CD4-positive, alpha-beta memory T cell (primary cell): Measurements from ENCODE around the gene OGFOD2. TPM values are rescaled to one million over a fixed set of nuclear protein-coding genes. Genes with fewer than 3 reads are reported as not detected.

Source experiments
- CTCF ChIA-PET: fragments of 350-600 bp; sonication (Branson Sonifier 250); formaldehyde crosslinking; loops from one replicate; lab custom pipeline; 2021; ENCODE audit warnings: inconsistent platforms; ENCODE audit not compliant: partially characterized antibody; lab: Charles Lee
- POLR2A ChIA-PET: fragments of 350-600 bp; sonication (Branson Sonifier 250); formaldehyde crosslinking; loops from one replicate; lab custom pipeline; 2021; ENCODE audit not compliant: partially characterized antibody; lab: Charles Lee
- DNase-seq, 5 donors: peaks; one replicate each; pipeline versions ENCODE4 v3.0.0 to v3.0.0-alpha.2; 2020 to 2022; ENCODE audit warnings: mixed read lengths in 1 of 5
- H3K27ac ChIP-seq: one replicate; pipeline ENCODE4 v1.7.0; 2013; ENCODE audit warnings: low read depth, low read length
- H3K27me3 ChIP-seq: 2 replicates; pipeline ENCODE4 v1.7.0; 2013; ENCODE audit warnings: mild to moderate bottlenecking, low read length, moderate library complexity; ENCODE audit not compliant: insufficient read depth
- H3K36me3 ChIP-seq: 2 replicates; pipeline ENCODE4 v1.7.0; 2013; ENCODE audit warnings: mild to moderate bottlenecking, low read length, moderate library complexity; ENCODE audit not compliant: insufficient read depth
- H3K4me1 ChIP-seq: 2 replicates; pipeline ENCODE4 v1.7.0; 2013; ENCODE audit warnings: mild to moderate bottlenecking, low read length, moderate library complexity; ENCODE audit not compliant: insufficient read depth
- H3K4me3 ChIP-seq, 2 donors: one replicate each; pipeline ENCODE4 v1.7.0; 2013; ENCODE audit warnings: low read length in 2 of 2, mild to moderate bottlenecking in 1 of 2
- H3K9me3 ChIP-seq, 2 donors: one replicate each; pipeline ENCODE4 v1.7.0; 2013; ENCODE audit warnings: low read length in 2 of 2, control low read depth in 1 of 2; ENCODE audit not compliant: control insufficient read depth in 1 of 2
- H3K27ac Mint-ChIP-seq, 7 donors: one replicate each; pipeline ENCODE4 v1.8.0; 2020 to 2021; ENCODE audit warnings: mixed read lengths in 7 of 7, mild to moderate bottlenecking in 6 of 7, inconsistent platforms in 3 of 7, moderate library complexity in 3 of 7
- H3K27me3 Mint-ChIP-seq, 2 donors: one replicate each; pipeline ENCODE4 v1.8.0; 2020 to 2021; ENCODE audit warnings: mixed read lengths in 2 of 2
- H3K36me3 Mint-ChIP-seq, 2 donors: one replicate each; pipeline ENCODE4 v1.8.0; 2020 to 2021; ENCODE audit warnings: mixed read lengths in 2 of 2, inconsistent platforms in 1 of 2, mild to moderate bottlenecking in 1 of 2
- H3K4me1 Mint-ChIP-seq, 4 donors: one replicate each; pipeline ENCODE4 v1.8.0; 2020 to 2021; ENCODE audit warnings: mixed read lengths in 4 of 4, mild to moderate bottlenecking in 1 of 4
- H3K4me3 Mint-ChIP-seq, 8 donors: one replicate each; pipeline ENCODE4 v1.8.0; 2020 to 2021; ENCODE audit warnings: mixed read lengths in 8 of 8, mild to moderate bottlenecking in 7 of 8, moderate library complexity in 6 of 8, inconsistent platforms in 3 of 8
- H3K9me3 Mint-ChIP-seq, 8 donors: one replicate each; pipeline ENCODE4 v1.8.0; 2020 to 2021; ENCODE audit warnings: mixed read lengths in 8 of 8, mild to moderate bottlenecking in 5 of 8, inconsistent platforms in 3 of 8, moderate library complexity in 1 of 8
- intact Hi-C: fragments of 100-400 bp; cut with micrococcal nuclease; formaldehyde crosslinking; loops from one replicate; pipeline ENCODE4 v1.15.1; 2023
- polyA plus RNA-seq, 2 donors: library from polyadenylated mRNA; unstranded; fragments of 300-500 nt; fragmentation: Illumina TruSeq; gene quantifications; one replicate each; pipeline ENCODE4 v1.2.3, GENCODE V29; 2021
- total RNA-seq, 2 experiments: library from RNA; stranded (reverse); gene quantifications; one replicate each; pipeline ENCODE4 v1.2.3, GENCODE V29; 2021

The OGFOD2 gene
- total and polyA plus RNA-seq, 4 experiments from 2014 or later = 13.9 to 46.6 (median 27.1) TPM

DNA sequence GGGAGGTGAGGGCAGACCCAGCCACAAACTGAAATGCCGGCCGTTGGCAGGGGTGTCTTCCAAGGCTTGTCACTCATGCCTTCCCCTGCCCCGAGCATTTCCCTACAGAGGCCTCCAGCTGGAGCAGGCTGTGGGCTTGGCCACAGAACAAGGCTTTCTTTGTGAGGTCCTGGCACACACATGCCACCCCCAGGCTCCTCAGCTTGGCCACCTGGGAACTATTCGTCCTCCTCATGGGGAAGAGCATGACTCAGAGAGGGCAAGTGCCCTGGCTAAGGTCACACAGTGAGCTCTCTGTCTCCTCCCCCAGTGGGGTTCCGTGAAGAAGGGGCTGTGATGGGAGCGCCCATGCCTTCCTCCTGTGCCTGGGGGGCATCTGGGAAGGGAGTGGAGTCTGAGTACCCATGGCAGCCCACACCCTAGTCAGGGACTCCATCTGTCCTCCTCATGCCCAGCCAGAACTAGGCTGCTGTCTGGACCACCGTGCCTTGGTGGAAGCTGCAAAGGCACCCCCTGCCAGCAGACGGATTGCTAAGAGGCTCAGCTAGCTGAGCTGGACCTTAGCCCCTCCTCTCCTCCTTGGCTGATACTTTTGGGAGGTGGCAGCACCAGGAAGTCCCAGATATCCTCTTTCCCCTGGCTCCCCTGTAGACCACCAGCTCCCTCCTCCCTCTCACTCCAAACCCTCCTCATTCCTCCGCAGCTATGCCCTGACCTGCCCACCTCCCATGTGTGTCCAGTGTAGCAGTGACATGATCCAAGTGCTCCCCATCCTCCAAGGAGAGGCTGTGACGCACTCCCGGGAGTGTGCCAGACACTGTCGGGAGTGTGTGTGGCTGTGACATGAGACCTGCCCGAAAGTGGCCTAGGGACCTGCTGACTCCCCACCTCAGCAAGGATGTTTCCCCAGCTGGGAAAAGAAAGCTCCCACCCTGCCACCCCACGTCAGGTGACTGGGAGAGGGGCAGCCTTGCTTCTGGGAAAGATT is 30.1 kb upstream of the OGFOD2 start:
- Mint-ChIP-seq H3K36me3 (no peaks in the 10 kb centered on the region), H3K9me3 (no peaks in the 10 kb centered on the region), H3K27ac (peak overlapping the region in 1 of 7 donors; percentile 81), H3K27me3 (no peaks in the 10 kb centered on the region), H3K4me3 (no peak overlapping the region), H3K4me1 (peaks cover 9 to 24% (median 11%) of the 10 kb centered on the region in 4 donors)
- Histone ChIP-seq H3K36me3 (no peaks in the 10 kb centered on the region), H3K9me3 (no peaks in the 10 kb centered on the region), H3K4me1 (peaks cover 11% of the 10 kb centered on the region), H3K27ac (no peak overlapping the region), H3K27me3 (no peaks in the 10 kb centered on the region), H3K4me3 (no peak overlapping the region)
- ChIA-PET POLR2A (no interaction called here), CTCF (interaction anchor here (0.7 to 17.2 kb wide), 6 partner anchors 10 to 151 kb away, joined by 3 to 268 read pairs (median 4); no protein-coding TSS in a partner anchor)
- intact Hi-C loops = no loop called here
- no peak for DNase-seq

DNA sequence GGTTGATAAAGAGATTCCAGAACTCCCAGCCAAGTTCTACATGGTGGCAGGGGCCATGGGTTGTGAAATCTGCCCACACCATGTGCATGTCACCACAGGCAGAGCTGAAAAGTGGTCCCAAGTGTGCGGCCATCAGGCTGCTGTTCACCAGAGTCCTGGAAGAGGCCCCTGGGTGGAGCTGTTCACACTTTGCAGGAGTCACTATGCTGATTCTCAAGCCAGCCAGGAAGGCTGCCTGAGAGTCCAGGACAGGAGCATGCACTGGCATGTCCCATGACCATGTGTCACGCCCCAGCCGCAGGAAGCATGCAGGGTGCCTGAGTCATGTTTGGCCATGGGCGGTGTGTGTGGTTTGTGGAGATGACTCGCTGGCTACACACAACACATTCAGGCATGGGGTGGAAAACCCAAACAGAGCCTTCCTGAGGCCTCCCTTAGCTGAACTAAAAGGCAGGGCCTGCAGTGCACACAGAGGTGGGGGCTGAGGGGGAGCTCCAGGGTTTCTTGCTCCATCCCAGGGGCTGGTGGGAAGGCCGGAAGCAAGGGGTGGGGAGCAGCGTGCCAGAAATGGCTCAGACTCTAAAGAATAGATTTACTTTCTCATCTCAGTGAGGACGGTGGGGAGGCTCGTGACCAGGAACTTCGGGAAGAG is 28.2 kb upstream of the OGFOD2 start:
- Mint-ChIP-seq H3K9me3 (no peaks in the 10 kb centered on the region), H3K4me3 (peak overlapping the region in 1 of 8 donors; percentile 17), H3K27ac (peak overlapping the region in 4 of 7 donors; percentile 74 to 84 (median 78)), H3K27me3 (no peaks in the 10 kb centered on the region), H3K4me1 (peaks cover 9 to 24% (median 11%) of the 10 kb centered on the region in 4 donors), H3K36me3 (no peaks in the 10 kb centered on the region)
- H3K27ac ChIP-seq = no peak overlapping the region
- peak in 3 of 5 donors; percentile 9 to 80 (median 28) for DNase-seq
- intact Hi-C loops = no loop called here
- peaks cover 11% of the 10 kb centered on the region for H3K4me1 ChIP-seq
- no peaks in the 10 kb centered on the region for H3K9me3 ChIP-seq
- ChIA-PET POLR2A (interaction anchor here (0.6 to 1.3 kb wide), 3 partner anchors 10 to 111 kb away, joined by 3 to 4 read pairs (median 3); partner anchors contain the start of gene HIP1R), CTCF (interaction anchor here (0.9 to 17.2 kb wide), 6 partner anchors 58 to 291 kb away, joined by 3 to 268 read pairs (median 5); no protein-coding TSS in a partner anchor)
- no peaks in the 10 kb centered on the region for H3K36me3 ChIP-seq
- H3K27me3 ChIP-seq = no peaks in the 10 kb centered on the region
- no peak overlapping the region for H3K4me3 ChIP-seq

GRCh38 chr12:122947352-122947792 is 27.7 kb upstream of the OGFOD2 start:
- H3K27ac ChIP-seq = no peak overlapping the region
- Mint-ChIP-seq H3K4me3 (peak overlapping the region in 1 of 8 donors; percentile 17), H3K27ac (peak overlapping the region in 4 of 7 donors; percentile 74 to 84 (median 78)), H3K9me3 (no peaks in the 10 kb centered on the region), H3K4me1 (peaks cover 9 to 28% (median 13%) of the 10 kb centered on the region in 4 donors), H3K27me3 (no peaks in the 10 kb centered on the region), H3K36me3 (no peaks in the 10 kb centered on the region)
- intact Hi-C loops = no loop called here
- H3K9me3 ChIP-seq = no peaks in the 10 kb centered on the region
- ChIA-PET POLR2A (interaction anchor here (1.1 to 1.3 kb wide), 2 partner anchors 9 to 112 kb away, joined by 3 to 4 read pairs; partner anchors contain the start of gene HIP1R), CTCF (interaction anchor here (1.1 to 17.2 kb wide), 5 partner anchors 59 to 291 kb away, joined by 3 to 268 read pairs (median 6); no protein-coding TSS in a partner anchor)
- no peaks in the 10 kb centered on the region for H3K36me3 ChIP-seq
- H3K27me3 ChIP-seq = no peaks in the 10 kb centered on the region
- H3K4me3 ChIP-seq = no peak overlapping the region
- peaks cover 11% of the 10 kb centered on the region for H3K4me1 ChIP-seq
- no peak for DNase-seq

- Histone ChIP-seq H3K4me3 (no peak overlapping the region), H3K9me3 (no peaks in the 10 kb centered on the region), H3K27ac (no peak overlapping the region), H3K4me1 (peaks cover 11% of the 10 kb centered on the region), H3K27me3 (no peaks in the 10 kb centered on the region), H3K36me3 (no peaks in the 10 kb centered on the region)
- Mint-ChIP-seq H3K9me3 (no peaks in the 10 kb centered on the region), H3K27me3 (no peaks in the 10 kb centered on the region), H3K4me1 (peaks cover 5 to 20% (median 12%) of the 10 kb centered on the region in 4 donors), H3K27ac (no peak overlapping the region), H3K4me3 (no peak overlapping the region), H3K36me3 (no peaks in the 10 kb centered on the region)
- POLR2A ChIA-PET = no interaction called here
- DNase-seq = no peak
- CTCF ChIA-PET = interaction anchor here (1.2 to 17.2 kb wide), 5 partner anchors 69 to 155 kb away, joined by 3 to 268 read pairs (median 7); no protein-coding TSS in a partner anchor
- intact Hi-C loops = no loop called here
These were observed 26.4 kb upstream of the OGFOD2 start for GRCh38 chr12:122948605-122949004.

DNA sequence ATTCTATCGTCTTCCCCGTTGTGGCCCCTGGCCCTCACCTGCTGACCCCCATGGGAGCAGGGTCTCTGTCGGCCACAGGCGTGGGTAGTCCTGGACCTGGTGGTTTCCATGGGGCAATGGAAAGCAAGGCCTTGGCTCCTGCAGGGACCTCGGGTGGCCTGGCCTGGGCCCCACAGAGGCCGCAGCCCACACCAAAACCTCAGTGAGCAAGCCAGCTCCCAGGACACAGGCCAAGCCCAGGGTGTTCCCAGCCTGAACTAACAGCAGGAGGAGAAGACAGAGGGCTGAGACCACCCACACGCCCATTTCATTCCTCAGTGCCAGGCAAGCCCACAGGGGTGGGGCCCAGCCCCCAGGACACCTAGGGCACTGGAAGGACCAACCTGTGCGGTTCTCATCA is 25.6 kb upstream of the OGFOD2 start:
- no peak overlapping the region for H3K4me3 ChIP-seq
- H3K36me3 ChIP-seq = no peaks in the 10 kb centered on the region
- CTCF ChIA-PET = interaction anchor here (0.9 to 17.2 kb wide), 7 partner anchors 52 to 156 kb away, joined by 3 to 268 read pairs (median 5); partner anchors contain the start of gene VPS37B
- H3K27ac Mint-ChIP-seq = no peak overlapping the region
- POLR2A ChIA-PET = interaction anchor here (0.9 kb wide), 1 partner anchor 61 kb away, joined by 3 read pairs; no protein-coding TSS in a partner anchor
- no peaks in the 10 kb centered on the region for H3K36me3 Mint-ChIP-seq
- H3K4me1 Mint-ChIP-seq = peaks cover 5 to 17% (median 12%) of the 10 kb centered on the region in 4 donors
- no peaks in the 10 kb centered on the region for H3K27me3 ChIP-seq
- no peak overlapping the region for H3K27ac ChIP-seq
- no peak for DNase-seq
- no peaks in the 10 kb centered on the region for H3K9me3 ChIP-seq
- H3K27me3 Mint-ChIP-seq = no peaks in the 10 kb centered on the region
- H3K9me3 Mint-ChIP-seq = no peaks in the 10 kb centered on the region
- intact Hi-C loops = no loop called here
- no peak overlapping the region for H3K4me3 Mint-ChIP-seq
- peaks cover 11% of the 10 kb centered on the region for H3K4me1 ChIP-seq

DNA sequence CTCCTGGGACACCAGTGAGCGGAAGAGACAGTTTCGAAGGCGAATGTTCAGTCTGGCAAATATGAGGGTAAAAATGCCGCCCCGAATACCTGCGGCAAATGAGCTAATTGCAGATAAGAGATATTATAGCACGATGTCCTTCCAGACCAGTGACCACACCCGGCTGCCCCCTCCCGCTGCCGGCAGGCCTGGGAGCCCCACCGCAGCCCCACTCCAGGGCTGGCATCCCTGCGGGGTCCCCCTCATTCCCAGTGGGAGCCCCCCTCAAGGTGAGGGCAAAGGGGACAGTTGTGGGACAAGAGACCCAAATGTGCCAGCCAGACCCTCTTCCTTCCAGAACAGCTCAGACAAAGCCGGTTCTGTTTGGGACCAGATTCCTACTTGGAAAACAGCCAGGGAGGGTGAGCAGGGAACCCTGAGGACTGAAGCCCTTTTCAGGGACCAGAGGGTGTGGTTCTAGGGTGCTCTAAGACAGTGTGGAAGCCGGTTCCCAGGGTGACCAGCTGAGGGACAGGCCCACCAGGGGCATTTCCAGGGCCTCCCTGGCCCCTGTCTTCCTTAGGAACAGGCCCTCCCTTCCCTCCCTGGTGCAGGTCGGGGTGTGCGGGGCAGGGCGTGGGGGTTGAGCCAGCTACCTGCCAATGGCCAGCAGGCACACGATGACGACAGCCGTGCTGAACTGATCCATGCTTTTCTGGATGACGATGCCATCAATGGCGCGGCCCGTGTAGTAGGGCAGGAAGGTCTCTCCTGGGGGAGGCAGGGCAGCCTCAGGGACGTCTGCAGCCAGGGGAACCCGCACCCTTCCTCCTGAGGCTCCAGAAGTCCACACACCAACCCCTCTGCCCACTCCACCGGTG is 25.0 kb upstream of the OGFOD2 start:
- no peaks in the 10 kb centered on the region for H3K36me3 Mint-ChIP-seq
- H3K4me3 Mint-ChIP-seq = no peak overlapping the region
- Histone ChIP-seq H3K4me3 (no peak overlapping the region), H3K36me3 (no peaks in the 10 kb centered on the region), H3K27ac (no peak overlapping the region), H3K4me1 (peaks cover 11% of the 10 kb centered on the region), H3K27me3 (no peaks in the 10 kb centered on the region), H3K9me3 (no peaks in the 10 kb centered on the region)
- DNase-seq = no peak
- intact Hi-C loops = loop anchor here (5.0 kb wide), 1 partner anchor 53 kb away; the partner anchor contains the start of gene VPS37B
- no peaks in the 10 kb centered on the region for H3K9me3 Mint-ChIP-seq
- no peaks in the 10 kb centered on the region for H3K27me3 Mint-ChIP-seq
- ChIA-PET CTCF (interaction anchor here (0.9 to 17.2 kb wide), 6 partner anchors 53 to 157 kb away, joined by 3 to 268 read pairs (median 18); partner anchors contain the start of gene VPS37B), POLR2A (interaction anchor here (0.6 to 1.1 kb wide), 4 partner anchors 51 to 62 kb away, joined by 3 read pairs; no protein-coding TSS in a partner anchor)
- peaks cover 5 to 17% (median 12%) of the 10 kb centered on the region in 4 donors for H3K4me1 Mint-ChIP-seq
- no peak overlapping the region for H3K27ac Mint-ChIP-seq
